Measurements from ENCODE around the gene SH3GL1.

The SH3GL1 gene

GRCh38 chr19:4313847-4314490 lies 86.4 kb downstream of the SH3GL1 start:
- peak; percentile 51 to 74 (median 71) for DNase-seq
